Fibroblast of the aortic adventitia (primary cell): ENCODE data around the gene CYP2C19. TPM values are rescaled to one million over a fixed set of nuclear protein-coding genes. Genes with fewer than 3 reads are reported as not detected.
"Not testable (repeated sequence)": the region's sequence is repeated elsewhere in the genome, so short reads cannot be mapped to it uniquely, and the experiment has no call there.

Source experiments
- DNase-seq: peaks from one replicate; pipeline ENCODE4 v3.0.0-alpha.2; 2010; ENCODE audit warnings: low read depth
- H3K4me3 ChIP-seq: 2 replicates; pipeline ENCODE4 v1.5.1; 2011; ENCODE audit warnings: low read depth, mild to moderate bottlenecking, control low read depth, low read length, moderate library complexity
- total RNA-seq: library from RNA; depleted of rRNA; stranded (reverse); fragments of >200 nt; gene quantifications from 2 replicates; pipeline ENCODE4 v1.2.3, GENCODE V29; 2012; ENCODE audit warnings: low replicate concordance
- TF ChIP-seq, protein P1 (sequence below): IDR thresholded peaks from 2 replicates; pipeline ENCODE4 v1.5.1; 2011; ENCODE audit warnings: mild to moderate bottlenecking, low read length, control low read depth, inconsistent platforms; ENCODE audit not compliant: insufficient read depth

The CYP2C19 gene
- total RNA-seq, 1 donor: not detected

DNA sequence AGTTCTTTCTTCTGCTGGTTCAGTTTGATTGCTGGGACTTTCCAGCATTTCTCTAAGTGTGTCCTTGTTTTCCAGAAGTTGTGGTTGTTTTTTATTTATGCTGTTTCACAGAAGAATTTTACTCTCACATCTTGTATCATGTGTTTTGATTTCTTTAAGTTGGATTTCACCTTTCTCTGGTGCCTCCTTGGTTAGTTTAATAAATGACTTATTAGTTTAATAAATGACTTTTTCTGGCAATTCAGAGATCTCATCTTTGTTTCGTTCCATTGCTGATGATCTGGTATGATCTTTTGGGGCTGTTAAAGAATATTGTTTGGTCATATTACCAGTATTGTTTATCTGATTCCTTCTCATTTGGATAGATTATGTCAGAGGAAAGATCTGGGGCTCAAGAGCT, 116.2 kb downstream of the CYP2C19 start:
- no peak overlapping the region for H3K4me3 ChIP-seq
- DNase-seq: no peak
- TF ChIP-seq, protein P1, sequence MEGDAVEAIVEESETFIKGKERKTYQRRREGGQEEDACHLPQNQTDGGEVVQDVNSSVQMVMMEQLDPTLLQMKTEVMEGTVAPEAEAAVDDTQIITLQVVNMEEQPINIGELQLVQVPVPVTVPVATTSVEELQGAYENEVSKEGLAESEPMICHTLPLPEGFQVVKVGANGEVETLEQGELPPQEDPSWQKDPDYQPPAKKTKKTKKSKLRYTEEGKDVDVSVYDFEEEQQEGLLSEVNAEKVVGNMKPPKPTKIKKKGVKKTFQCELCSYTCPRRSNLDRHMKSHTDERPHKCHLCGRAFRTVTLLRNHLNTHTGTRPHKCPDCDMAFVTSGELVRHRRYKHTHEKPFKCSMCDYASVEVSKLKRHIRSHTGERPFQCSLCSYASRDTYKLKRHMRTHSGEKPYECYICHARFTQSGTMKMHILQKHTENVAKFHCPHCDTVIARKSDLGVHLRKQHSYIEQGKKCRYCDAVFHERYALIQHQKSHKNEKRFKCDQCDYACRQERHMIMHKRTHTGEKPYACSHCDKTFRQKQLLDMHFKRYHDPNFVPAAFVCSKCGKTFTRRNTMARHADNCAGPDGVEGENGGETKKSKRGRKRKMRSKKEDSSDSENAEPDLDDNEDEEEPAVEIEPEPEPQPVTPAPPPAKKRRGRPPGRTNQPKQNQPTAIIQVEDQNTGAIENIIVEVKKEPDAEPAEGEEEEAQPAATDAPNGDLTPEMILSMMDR: no peak

DNA sequence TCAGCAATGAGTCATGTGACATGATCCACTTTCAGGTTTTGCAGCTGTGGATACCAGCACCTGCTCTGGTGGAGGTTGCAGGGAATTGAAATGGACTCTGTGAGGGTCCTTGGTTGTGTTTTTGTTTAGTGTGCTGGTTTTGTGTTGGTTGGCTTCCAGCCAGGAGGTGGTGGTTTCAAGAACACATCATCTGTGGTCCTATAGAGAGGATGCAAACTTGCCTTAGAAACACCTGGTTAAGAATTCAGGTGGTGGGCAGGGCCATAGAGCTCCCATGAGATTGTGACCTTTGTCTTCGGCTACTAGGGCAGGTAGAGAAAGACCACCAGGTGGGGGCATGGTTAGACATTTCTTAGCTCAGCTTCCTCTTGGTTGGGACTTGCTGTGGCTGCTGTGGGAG, 116.7 kb downstream of the CYP2C19 start:
- H3K4me3 ChIP-seq: no peak overlapping the region
- no peak for DNase-seq
- TF ChIP-seq, protein P1: no peak

DNA sequence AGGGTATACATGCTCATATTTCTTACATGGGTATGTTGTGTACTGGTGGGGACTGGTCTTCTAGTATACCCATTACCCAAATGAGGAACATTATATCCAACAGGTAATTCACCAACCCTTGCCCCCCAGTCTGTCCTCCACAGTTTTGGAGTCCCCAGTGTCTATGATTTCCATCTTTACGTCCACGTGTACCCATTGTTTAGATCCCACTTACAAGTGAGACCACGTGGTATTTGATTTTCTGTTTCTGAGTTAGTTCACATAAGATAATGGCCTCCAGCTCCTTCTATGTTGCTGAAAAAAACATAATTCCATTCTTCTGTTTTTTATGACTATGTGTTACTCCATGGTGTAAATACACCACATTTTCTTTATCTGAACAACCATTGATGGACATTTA, 126.6 kb downstream of the CYP2C19 start:
- no peak for DNase-seq
- TF ChIP-seq, protein P1: no peak
- no peak overlapping the region for H3K4me3 ChIP-seq

DNA sequence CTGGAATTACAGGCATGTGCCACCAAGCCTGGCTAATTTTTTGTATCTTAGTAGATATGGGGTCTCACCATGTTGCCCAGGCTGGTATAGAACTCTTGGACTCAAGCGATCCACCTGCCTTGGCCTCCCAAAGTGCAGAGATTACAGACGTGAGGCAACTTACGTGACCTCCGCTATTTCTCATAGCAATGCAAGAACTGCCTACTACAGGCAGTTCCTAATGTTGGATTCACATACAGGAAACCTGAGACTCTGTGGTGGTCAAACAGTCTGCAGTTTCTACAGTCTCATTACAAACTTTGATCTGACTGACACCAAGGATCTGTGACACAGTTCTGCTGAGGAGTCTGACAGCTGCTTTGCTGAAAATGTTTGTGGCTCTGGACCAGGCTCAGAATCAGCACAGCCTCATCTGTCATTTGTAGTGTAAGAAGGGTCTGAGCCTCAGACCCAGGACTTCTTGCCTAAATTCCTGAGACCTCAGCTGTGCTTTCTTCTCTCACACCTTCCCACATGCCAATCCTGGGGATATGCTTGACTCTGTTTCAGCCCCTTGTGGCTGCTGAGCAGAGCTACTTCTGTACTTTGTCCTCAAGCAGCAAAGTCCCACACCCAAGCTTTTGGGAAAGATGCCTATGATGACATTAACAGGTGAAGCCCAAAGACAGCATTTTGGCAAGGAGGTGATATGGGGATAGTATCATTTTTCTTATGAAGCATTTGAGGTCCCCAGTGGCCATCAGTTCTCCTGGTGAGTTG, 128.0 kb downstream of the CYP2C19 start:
- H3K4me3 ChIP-seq: no peak overlapping the region
- TF ChIP-seq, protein P1: no peak
- DNase-seq: no peak

DNA sequence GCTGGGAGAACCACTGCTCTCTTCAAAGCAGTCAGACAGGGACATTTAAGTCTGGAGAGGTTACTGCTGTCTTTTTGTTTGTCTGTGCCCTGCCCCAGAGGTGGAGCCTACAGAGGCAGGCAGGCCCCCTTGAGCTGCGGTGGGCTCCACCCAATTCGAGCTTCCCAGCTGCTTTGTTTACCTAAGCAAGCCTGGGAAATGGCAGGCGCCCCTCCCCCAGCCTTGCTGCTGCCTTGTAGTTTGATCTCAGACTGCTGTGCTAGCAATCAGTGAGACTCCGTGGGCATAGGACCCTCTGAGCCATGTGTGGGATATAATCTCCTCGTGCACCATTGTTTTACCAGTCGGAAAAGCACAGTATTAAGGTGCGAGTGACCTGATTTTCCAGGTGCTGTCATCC, 135.9 kb downstream of the CYP2C19 start:
- H3K4me3 ChIP-seq, DNase-seq: not testable (repeated sequence)

DNA sequence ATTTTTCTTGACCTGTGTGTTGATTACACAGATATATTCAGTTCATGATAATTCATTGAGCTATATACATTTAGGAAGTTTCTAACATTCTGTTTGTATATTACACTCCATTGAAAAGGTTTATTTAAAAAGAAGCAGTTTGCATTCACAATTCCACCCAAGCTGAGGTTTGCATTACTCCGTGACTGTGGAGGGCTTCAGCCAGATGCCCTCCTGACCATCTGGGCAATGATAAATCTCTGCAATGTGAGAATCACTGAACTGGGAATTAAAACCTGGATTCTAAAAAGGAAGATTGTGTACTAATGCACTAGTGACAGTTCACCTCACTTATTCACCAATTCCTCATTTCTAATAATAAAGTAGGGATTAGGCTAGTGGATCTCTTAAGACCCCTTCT, 139.6 kb downstream of the CYP2C19 start:
- H3K4me3 ChIP-seq: no peak overlapping the region
- DNase-seq: no peak
- TF ChIP-seq, protein P1: no peak

DNA sequence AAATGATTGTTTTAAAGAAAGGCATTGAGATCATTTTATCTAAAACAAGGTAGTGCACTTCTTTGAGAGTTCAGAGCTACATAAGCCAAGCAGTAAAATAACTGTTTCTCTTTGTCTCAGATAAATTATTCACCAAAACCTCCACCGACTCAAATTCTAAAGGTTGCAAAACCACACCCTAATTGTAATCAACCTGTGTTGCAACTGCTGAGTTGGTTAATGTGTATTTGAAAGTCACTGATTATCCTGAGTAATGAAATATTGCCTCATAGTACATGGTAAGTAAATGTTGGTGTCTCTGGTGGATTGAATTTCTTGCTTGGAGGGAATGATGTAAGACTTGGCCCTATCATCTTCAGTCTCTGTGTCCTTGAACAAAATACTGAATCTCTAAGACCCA, 140.1 kb downstream of the CYP2C19 start:
- DNase-seq: no peak
- TF ChIP-seq, protein P1: no peak
- H3K4me3 ChIP-seq: no peak overlapping the region

Other genes with a start within 250 kb of the CYP2C19 start
- 19.7 and 139 TPM in 2 replicates for gene HELLS, start 216.9 kb upstream of the CYP2C19 start, total RNA-seq
- not detected in 2 replicates for gene CYP2C18, start 79.0 kb upstream of the CYP2C19 start, total RNA-seq
- gene CYP2C9, start 176.0 kb downstream of the CYP2C19 start, total RNA-seq: not detected in 2 replicates